T-helper 2 cell treated with Interferon-gamma antibody and Interleukin-4, amounts not matched to agents 5 μg/mL and 100 μg/mL, for 36 hours (primary cell): ENCODE measurements around the gene ATG4C.
"Not testable (repeated sequence)": the region's sequence is repeated elsewhere in the genome, so short reads cannot be mapped to it uniquely, and the experiment has no call there.

ENCODE experiments used
- DNase-seq: peaks from one replicate; pipeline ENCODE4 v3.0.0; 2021; ENCODE audit warnings: low spot score
- H3K27ac Mint-ChIP-seq: one replicate; pipeline ENCODE4 v1.8.0; 2021; ENCODE audit warnings: mild to moderate bottlenecking, mixed read lengths
- H3K27me3 Mint-ChIP-seq: one replicate; pipeline ENCODE4 v1.8.0; 2021; ENCODE audit warnings: low read depth, mixed read lengths
- H3K36me3 Mint-ChIP-seq: one replicate; pipeline ENCODE4 v1.8.0; 2021; ENCODE audit warnings: low read depth, mixed read lengths
- H3K4me1 Mint-ChIP-seq: one replicate; pipeline ENCODE4 v1.8.0; 2021; ENCODE audit warnings: low read depth, mixed read lengths
- H3K4me3 Mint-ChIP-seq: one replicate; pipeline ENCODE4 v1.8.0; 2022; ENCODE audit warnings: mild to moderate bottlenecking, moderate library complexity, mixed read lengths
- H3K9me3 Mint-ChIP-seq: one replicate; pipeline ENCODE4 v1.8.0; 2021; ENCODE audit warnings: mixed read lengths

The ATG4C gene

GRCh38 chr1:62761223-62761870, 22.6 kb upstream of the ATG4C start:
- H3K9me3 Mint-ChIP-seq, H3K4me3 Mint-ChIP-seq, H3K27ac Mint-ChIP-seq, DNase-seq, H3K36me3 Mint-ChIP-seq, H3K4me1 Mint-ChIP-seq: not testable (repeated sequence)
- H3K27me3 Mint-ChIP-seq: peaks cover 11% of the 10 kb centered on the region

GRCh38 chr1:62762027-62762426, 21.9 kb upstream of the ATG4C start:
- H3K27me3 Mint-ChIP-seq: peaks cover 11% of the 10 kb centered on the region
- H3K9me3 Mint-ChIP-seq, H3K27ac Mint-ChIP-seq, H3K36me3 Mint-ChIP-seq, H3K4me1 Mint-ChIP-seq, H3K4me3 Mint-ChIP-seq, DNase-seq: not testable (repeated sequence)

- no peak for DNase-seq
- no peak overlapping the region for H3K4me3 Mint-ChIP-seq
Measured at GRCh38 chr1:62765981-62766380, 18.0 kb upstream of the ATG4C start.

GRCh38 chr1:62768551-62768950, 15.4 kb upstream of the ATG4C start:
- not testable (repeated sequence) for H3K27ac Mint-ChIP-seq, H3K9me3 Mint-ChIP-seq, DNase-seq, H3K36me3 Mint-ChIP-seq, H3K4me1 Mint-ChIP-seq, H3K4me3 Mint-ChIP-seq
- H3K27me3 Mint-ChIP-seq: peaks cover 12% of the 10 kb centered on the region

More at GRCh38 chr1:62765981-62766380, 18.0 kb upstream of the ATG4C start:
- H3K36me3 Mint-ChIP-seq: no peaks in the 10 kb centered on the region
- peaks cover 12% of the 10 kb centered on the region for H3K27me3 Mint-ChIP-seq
- H3K4me1 Mint-ChIP-seq: no peaks in the 10 kb centered on the region
- no peak overlapping the region for H3K27ac Mint-ChIP-seq
- H3K9me3 Mint-ChIP-seq: no peaks in the 10 kb centered on the region

GRCh38 chr1:62772607-62773295, 11.2 kb upstream of the ATG4C start:
- H3K27me3 Mint-ChIP-seq: peaks cover 14% of the 10 kb centered on the region
- no peak overlapping the region for H3K4me3 Mint-ChIP-seq
- DNase-seq: no peak
- H3K4me1 Mint-ChIP-seq: no peaks in the 10 kb centered on the region
- H3K9me3 Mint-ChIP-seq: peaks cover 10% of the 10 kb centered on the region
- H3K36me3 Mint-ChIP-seq: no peaks in the 10 kb centered on the region
- no peak overlapping the region for H3K27ac Mint-ChIP-seq

- Mint-ChIP-seq H3K9me3 (peaks cover 10% of the 10 kb centered on the region), H3K27me3 (peaks cover 14% of the 10 kb centered on the region), H3K4me1 (no peaks in the 10 kb centered on the region)
Measured at GRCh38 chr1:62774006-62774405, 9.9 kb upstream of the ATG4C start.

GRCh38 chr1:62774971-62775595, 8.8 kb upstream of the ATG4C start:
- Mint-ChIP-seq H3K9me3 (peaks cover 10% of the 10 kb centered on the region), H3K4me3 (no peak overlapping the region), H3K4me1 (no peaks in the 10 kb centered on the region), H3K27me3 (peaks cover 20% of the 10 kb centered on the region), H3K36me3 (no peaks in the 10 kb centered on the region), H3K27ac (no peak overlapping the region)
- no peak for DNase-seq

More at GRCh38 chr1:62774006-62774405, 9.9 kb upstream of the ATG4C start:
- Mint-ChIP-seq H3K36me3 (no peaks in the 10 kb centered on the region), H3K4me3 (no peak overlapping the region), H3K27ac (no peak overlapping the region)
- no peak for DNase-seq

GRCh38 chr1:62778208-62778607, 5.7 kb upstream of the ATG4C start:
- Mint-ChIP-seq H3K4me1 (no peaks in the 10 kb centered on the region), H3K36me3 (no peaks in the 10 kb centered on the region), H3K27ac (no peak overlapping the region), H3K9me3 (no peaks in the 10 kb centered on the region), H3K27me3 (peaks cover 25% of the 10 kb centered on the region), H3K4me3 (no peak overlapping the region)
- no peak for DNase-seq

GRCh38 chr1:62781841-62782543, 1.9 kb upstream of the ATG4C start:
- no peak for DNase-seq
- H3K36me3 Mint-ChIP-seq: no peaks in the 10 kb centered on the region
- H3K4me1 Mint-ChIP-seq: peaks cover 7% of the 10 kb centered on the region
- no peak overlapping the region for H3K4me3 Mint-ChIP-seq
- no peak overlapping the region for H3K27ac Mint-ChIP-seq
- H3K27me3 Mint-ChIP-seq: peaks cover 21% of the 10 kb centered on the region
- no peaks in the 10 kb centered on the region for H3K9me3 Mint-ChIP-seq

GRCh38 chr1:62782544-62783212, 1.3 kb upstream of the ATG4C start:
- H3K36me3 Mint-ChIP-seq, H3K4me1 Mint-ChIP-seq, H3K4me3 Mint-ChIP-seq, H3K9me3 Mint-ChIP-seq, H3K27ac Mint-ChIP-seq, DNase-seq: not testable (repeated sequence)
- H3K27me3 Mint-ChIP-seq: peaks cover 15% of the 10 kb centered on the region

GRCh38 chr1:62784509-62785365, 805 bp downstream of the ATG4C start:
- H3K27ac Mint-ChIP-seq: no peak overlapping the region
- no peaks in the 10 kb centered on the region for H3K36me3 Mint-ChIP-seq
- H3K27me3 Mint-ChIP-seq: peaks cover 11% of the 10 kb centered on the region

GRCh38 chr1:62790716-62791115, 6.8 kb downstream of the ATG4C start:
- H3K4me1 Mint-ChIP-seq: peaks cover 8% of the 10 kb centered on the region

More at GRCh38 chr1:62784509-62785365, 805 bp downstream of the ATG4C start:
- H3K4me1 Mint-ChIP-seq: peaks cover 8% of the 10 kb centered on the region
- H3K4me3 Mint-ChIP-seq: no peak overlapping the region
- DNase-seq: no peak
- no peaks in the 10 kb centered on the region for H3K9me3 Mint-ChIP-seq

GRCh38 chr1:62794053-62794452, 10.1 kb downstream of the ATG4C start:
- Mint-ChIP-seq H3K4me3 (no peak overlapping the region), H3K9me3 (no peaks in the 10 kb centered on the region), H3K27ac (no peak overlapping the region), H3K4me1 (no peaks in the 10 kb centered on the region), H3K27me3 (no peaks in the 10 kb centered on the region), H3K36me3 (no peaks in the 10 kb centered on the region)
- no peak for DNase-seq

More at GRCh38 chr1:62790716-62791115, 6.8 kb downstream of the ATG4C start:
- no peaks in the 10 kb centered on the region for H3K27me3 Mint-ChIP-seq
- no peak overlapping the region for H3K4me3 Mint-ChIP-seq
- no peak overlapping the region for H3K27ac Mint-ChIP-seq
- no peaks in the 10 kb centered on the region for H3K36me3 Mint-ChIP-seq
- DNase-seq: no peak
- no peaks in the 10 kb centered on the region for H3K9me3 Mint-ChIP-seq
